Erythroblast (primary cell): ENCODE data around the gene STOML1.

Experiments used
- GATA1 ChIP-seq: IDR thresholded peaks from 2 replicates; pipeline ENCODE4 v1.6.1; 2011; ENCODE audit warnings: low read depth, mild to moderate bottlenecking, control low read depth, low read length, moderate library complexity
- POLR2A ChIP-seq: IDR thresholded peaks from 2 replicates; pipeline ENCODE4 v1.6.1; 2011; ENCODE audit warnings: mild to moderate bottlenecking, low read length

- TF ChIP-seq POLR2A (no peak), GATA1 (no peak)
These were observed 37.6 kb downstream of the STOML1 start for GRCh38 chr15:73954188-73955145.
